K562 (cell line): ENCODE data around the gene FAM43B. TPM values are rescaled to one million over a fixed set of nuclear protein-coding genes. Genes with fewer than 3 reads are reported as not detected.

ENCODE experiments used
- ATAC-seq: fragments of 200-7000 bp; cut with Tn5 transposase; 3 replicates; pipeline ENCODE4 v1.9.1; 2020; ENCODE audit warnings: moderate library complexity
- BruUV-seq: library from RNA; stranded (reverse); fragments of 400-500 nt; replicated peaks from 2 replicates; lab custom pipeline; 2021; lab: Mats Ljungman, UMichigan
- CTCF ChIA-PET: fragments of 300-600 bp; formaldehyde crosslinking; extraction: SDS; loops from one replicate; lab custom pipeline; 2021; ENCODE audit warnings: low intra/inter-chr PET ratio; lab: Yijun Ruan, JAX
- POLR2A ChIA-PET: fragments of 300-600, 350-650 bp; sonication (Branson Sonifier 250); formaldehyde crosslinking; extraction: SDS; loops from one replicate; lab custom pipeline; 2021; ENCODE audit warnings: antibody characterized with exemption, inconsistent platforms; lab: Yijun Ruan, JAX
- DNase-seq, 4 experiments: peaks; one replicate each; pipeline versions ENCODE4 v3.0.0 to v3.0.0-alpha.2; 2011 to 2018; ENCODE audit warnings: low spot score in 3 of 4, mixed read lengths in 3 of 4; ENCODE audit errors: extremely low read depth in 1 of 4
- FAIRE-seq: peaks from 2 replicates; lab custom pipeline; 2011; peaks lifted over from hg19 to GRCh38; lab: Jason Lieb, UNC
- H2AFZ ChIP-seq: 2 replicates; pipeline ENCODE4 v1.6.0; 2011; ENCODE audit warnings: low read depth, low read length, control low read depth, inconsistent platforms
- H3K27ac ChIP-seq: fragments of 200-600 bp; 3 replicates; pipeline ENCODE4 v1.8.0; 2011; ENCODE audit warnings: low read depth, mild to moderate bottlenecking, control low read depth, inconsistent platforms, low read length, moderate library complexity, mixed read lengths; ENCODE audit errors: extremely low read depth
- H3K27me3 ChIP-seq, 2 experiments: fragments of 300-600 bp in 1 of 2; 2 replicates in 1 of 2; 3 replicates in 1 of 2; pipeline versions ENCODE4 v1.6.0 to v1.8.0; 2011; ENCODE audit warnings: inconsistent platforms in 2 of 2, low read length in 2 of 2, mild to moderate bottlenecking in 1 of 2, mixed read lengths in 1 of 2, moderate library complexity in 1 of 2; ENCODE audit not compliant: control insufficient read depth in 2 of 2, insufficient read depth in 2 of 2
- H3K36me3 ChIP-seq: fragments of 300-600 bp; 3 replicates; pipeline ENCODE4 v1.8.0; 2011; ENCODE audit warnings: mild to moderate bottlenecking, low read length, inconsistent platforms; ENCODE audit not compliant: control insufficient read depth, insufficient read depth
- H3K4me1 ChIP-seq, 2 experiments: fragments of 200-600 bp in 1 of 2; replicated peaks in 1 of 2; 2 replicates in 1 of 2; 3 replicates in 1 of 2; pipeline versions ENCODE4 v1.5.1 to v1.8.0; 2011; ENCODE audit warnings: inconsistent platforms in 2 of 2, low read length in 2 of 2, mild to moderate bottlenecking in 1 of 2, mixed read lengths in 1 of 2, moderate library complexity in 1 of 2; ENCODE audit not compliant: control insufficient read depth in 2 of 2, insufficient read depth in 2 of 2
- H3K4me2 ChIP-seq: 2 replicates; pipeline ENCODE4 v1.6.1; 2011; ENCODE audit warnings: low read length, control low read depth, inconsistent platforms, mixed read lengths; ENCODE audit not compliant: insufficient read depth
- H3K4me3 ChIP-seq: fragments of 200-600 bp; sonication (generic), shearing (Covaris generic); 2 replicates; pipeline ENCODE4 v1.5.1; 2016; ENCODE audit warnings: control low read depth, inconsistent platforms
- H3K79me2 ChIP-seq: fragments of 200-600 bp; 3 replicates; pipeline ENCODE4 v1.8.0; 2011; ENCODE audit warnings: low read length, inconsistent platforms; ENCODE audit not compliant: control insufficient read depth, insufficient read depth
- H3K9ac ChIP-seq, 2 experiments: 2 replicates each; pipeline versions ENCODE4 v1.6.0 to v1.6.1; 2011; ENCODE audit warnings: low read depth in 2 of 2, low read length in 2 of 2, control low read depth in 1 of 2, inconsistent platforms in 1 of 2, mild to moderate bottlenecking in 1 of 2, mixed read lengths in 1 of 2; ENCODE audit not compliant: insufficient read depth in 1 of 2
- H3K9me1 ChIP-seq: one replicate; pipeline ENCODE4 v1.6.0; 2011; ENCODE audit warnings: inconsistent platforms, mild to moderate bottlenecking, low read length, moderate library complexity; ENCODE audit not compliant: control insufficient read depth, insufficient read depth
- H3K9me3 ChIP-seq: replicated peaks from 2 replicates; pipeline ENCODE4 v1.5.1; 2011; ENCODE audit warnings: low read depth, low read length, inconsistent platforms; ENCODE audit not compliant: control insufficient read depth, insufficient read depth
- H4K20me1 ChIP-seq: replicated peaks from 2 replicates; pipeline ENCODE4 v1.6.1; 2011; ENCODE audit warnings: low read length, inconsistent platforms, mixed read lengths; ENCODE audit not compliant: control insufficient read depth, insufficient read depth
- ADNP ChIP-seq: fragments of 200-800 bp; sonication (Bioruptor generic); IDR thresholded peaks from 2 replicates; pipeline ENCODE4 v1.6.1; 2016; ENCODE audit warnings: missing genetic modification characterization, missing compliant biosample characterization
- ARNT ChIP-seq, 2 experiments: fragments of 450-650 bp; IDR thresholded peaks; 2 replicates each; pipeline ENCODE4 v1.6.1; 2016; ENCODE audit warnings: mild to moderate bottlenecking in 1 of 2
- BCOR ChIP-seq: fragments of 450-650 bp; IDR thresholded peaks from 2 replicates; pipeline ENCODE4 v1.6.1; 2016
- FOXK1 ChIP-seq: sonication (generic); formaldehyde crosslinking; IDR thresholded peaks from 2 replicates; pipeline ENCODE4 v1.8.0; 2022; ENCODE audit warnings: missing genetic modification reagents, mild to moderate bottlenecking, borderline replicate concordance
- HNRNPK ChIP-seq: fragments of 200-400 bp; formaldehyde crosslinking; IDR thresholded peaks from one replicate; pipeline ENCODE4 v1.6.1; 2018; ENCODE audit warnings: mild to moderate bottlenecking, low read depth, low read length; ENCODE audit not compliant: poor library complexity, severe bottlenecking
- TGIF2 ChIP-seq: sonication (generic); formaldehyde crosslinking; IDR thresholded peaks from 2 replicates; pipeline ENCODE4 v1.8.1; 2022; ENCODE audit warnings: mild to moderate bottlenecking, missing genetic modification reagents, moderate library complexity
- YBX1 ChIP-seq: fragments of 450-650 bp; IDR thresholded peaks from 2 replicates; pipeline ENCODE4 v1.7.1; 2016; ENCODE audit warnings: mild to moderate bottlenecking
- ZNF445 ChIP-seq: fragments of 250-450 bp; sonication (Bioruptor Pico); IDR thresholded peaks from 2 replicates; pipeline ENCODE4 v1.4.0; 2020; ENCODE audit warnings: low read depth, mild to moderate bottlenecking, moderate library complexity
- ZNF77 ChIP-seq: fragments of 250-450 bp; sonication (Bioruptor Pico); IDR thresholded peaks from 2 replicates; pipeline ENCODE4 v1.5.0; 2020
- WGBS: fragments of 100-300 bp; shearing (Covaris generic); methylation state at CpG from one replicate; pipeline ENCODE4 v1.1.6; 2016; ENCODE audit warnings: low coverage, mixed read lengths; ENCODE audit not compliant: insufficient coverage; ENCODE audit errors: missing lambda C conversion rate; 5-methylcytosine and 5-hydroxymethylcytosine counted together
- in situ Hi-C: fragments of 300-500 bp; cut with MboI; formaldehyde crosslinking; loops from 4 replicates; pipeline ENCODE4 v1.15.0; 2018; ENCODE audit warnings: inconsistent platforms, mixed read lengths
- intact Hi-C: fragments of 100-400 bp; cut with micrococcal nuclease; formaldehyde crosslinking; loops from 2 replicates; pipeline ENCODE4 v1.14.2; 2022
- polyA plus RNA-seq, 8 experiments: library from polyadenylated mRNA; depleted of rRNA in 4 of 8; stranded (reverse) in 5 of 8; unstranded in 3 of 8; fragments of >200 nt; fragmentation: Nextera tagmentation in 2 of 8; fragmentation: Illumina TruSeq in 1 of 8; extraction: Ambion mirVana in 2 of 8; extraction: Trizol in 1 of 8; gene quantifications; 2 replicates each; pipeline versions ENCODE4 v1.2.1 to v1.2.3, GENCODE V29; 2011 to 2014; ENCODE audit warnings: inconsistent platforms in 1 of 8, missing spikeins in 1 of 8
- total RNA-seq, 7 experiments: library from RNA; depleted of rRNA in 6 of 7; stranded (reverse); fragments of >200 nt in 6 of 7; fragmentation: Illumina TruSeq in 2 of 7; extraction: Trizol in 2 of 7; gene quantifications; 2 replicates each; pipeline versions ENCODE4 v1.2.1 to v1.2.3, GENCODE V29; 2011 to 2021; ENCODE audit warnings: low replicate concordance in 1 of 7
- TF ChIP-seq, protein P1 (sequence below): fragments of 150-350 bp; IDR thresholded peaks from 2 replicates; pipeline ENCODE4 v1.6.1; 2014; ENCODE audit warnings: low read depth, mild to moderate bottlenecking, low read length, borderline replicate concordance

The FAM43B gene
- total and polyA plus RNA-seq, 9 of the 15 experiments (the other 6 are each of a cell fraction or from before 2014, with no cell fraction given) = not detected

- ChIA-PET POLR2A (interaction anchor here (0.6 to 3.0 kb wide), 2 partner anchors 15 kb away, joined by 3 to 10 read pairs; no protein-coding TSS in a partner anchor), CTCF (no interaction called here)
- in situ Hi-C loops (no loop called here), intact Hi-C loops (no loop called here)
- Histone ChIP-seq H3K4me3 (no peak overlapping the region), H3K27ac (no peak overlapping the region), H3K4me1 (no peaks in the 10 kb centered on the region), H2AFZ (no peak overlapping the region), H3K9me1 (no peaks in the 10 kb centered on the region), H4K20me1 (peaks cover 7% of the 10 kb centered on the region; the same call in 1 of the 2 replicates), H3K4me2 (no peak overlapping the region), H3K9ac (no peak overlapping the region), H3K36me3 (no peaks in the 10 kb centered on the region), H3K79me2 (no peaks in the 10 kb centered on the region), H3K27me3 (peaks cover 43 to 69% of the 10 kb centered on the region in 2 experiments), H3K9me3 (no peaks in the 10 kb centered on the region)
- 5% methylated on average over 1 of the region's 1 CpG for WGBS
- FAIRE-seq (no peak), DNase-seq (no peak), ATAC-seq (no peak)
- BruUV-seq = no TSS peak
- TF ChIP-seq HNRNPK (no peak), ZNF77 (CRISPR knock-in tag) (no peak), ADNP (tag) (no peak), YBX1 (no peak), FOXK1 (CRISPR knock-in tag) (no peak), BCOR (no peak), ARNT (IDR thresholded peaks at IDR 0.05) (no peak), ZNF445 (CRISPR knock-in tag) (no peak), TGIF2 (no peak)
- TF ChIP-seq, protein P1, sequence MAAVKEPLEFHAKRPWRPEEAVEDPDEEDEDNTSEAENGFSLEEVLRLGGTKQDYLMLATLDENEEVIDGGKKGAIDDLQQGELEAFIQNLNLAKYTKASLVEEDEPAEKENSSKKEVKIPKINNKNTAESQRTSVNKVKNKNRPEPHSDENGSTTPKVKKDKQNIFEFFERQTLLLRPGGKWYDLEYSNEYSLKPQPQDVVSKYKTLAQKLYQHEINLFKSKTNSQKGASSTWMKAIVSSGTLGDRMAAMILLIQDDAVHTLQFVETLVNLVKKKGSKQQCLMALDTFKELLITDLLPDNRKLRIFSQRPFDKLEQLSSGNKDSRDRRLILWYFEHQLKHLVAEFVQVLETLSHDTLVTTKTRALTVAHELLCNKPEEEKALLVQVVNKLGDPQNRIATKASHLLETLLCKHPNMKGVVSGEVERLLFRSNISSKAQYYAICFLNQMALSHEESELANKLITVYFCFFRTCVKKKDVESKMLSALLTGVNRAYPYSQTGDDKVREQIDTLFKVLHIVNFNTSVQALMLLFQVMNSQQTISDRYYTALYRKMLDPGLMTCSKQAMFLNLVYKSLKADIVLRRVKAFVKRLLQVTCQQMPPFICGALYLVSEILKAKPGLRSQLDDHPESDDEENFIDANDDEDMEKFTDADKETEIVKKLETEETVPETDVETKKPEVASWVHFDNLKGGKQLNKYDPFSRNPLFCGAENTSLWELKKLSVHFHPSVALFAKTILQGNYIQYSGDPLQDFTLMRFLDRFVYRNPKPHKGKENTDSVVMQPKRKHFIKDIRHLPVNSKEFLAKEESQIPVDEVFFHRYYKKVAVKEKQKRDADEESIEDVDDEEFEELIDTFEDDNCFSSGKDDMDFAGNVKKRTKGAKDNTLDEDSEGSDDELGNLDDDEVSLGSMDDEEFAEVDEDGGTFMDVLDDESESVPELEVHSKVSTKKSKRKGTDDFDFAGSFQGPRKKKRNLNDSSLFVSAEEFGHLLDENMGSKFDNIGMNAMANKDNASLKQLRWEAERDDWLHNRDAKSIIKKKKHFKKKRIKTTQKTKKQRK = no peak
These were observed 12.1 kb upstream of the FAM43B start for GRCh38 chr1:20540281-20540680.
